ENCODE data around the gene SLC25A47.

DNA sequence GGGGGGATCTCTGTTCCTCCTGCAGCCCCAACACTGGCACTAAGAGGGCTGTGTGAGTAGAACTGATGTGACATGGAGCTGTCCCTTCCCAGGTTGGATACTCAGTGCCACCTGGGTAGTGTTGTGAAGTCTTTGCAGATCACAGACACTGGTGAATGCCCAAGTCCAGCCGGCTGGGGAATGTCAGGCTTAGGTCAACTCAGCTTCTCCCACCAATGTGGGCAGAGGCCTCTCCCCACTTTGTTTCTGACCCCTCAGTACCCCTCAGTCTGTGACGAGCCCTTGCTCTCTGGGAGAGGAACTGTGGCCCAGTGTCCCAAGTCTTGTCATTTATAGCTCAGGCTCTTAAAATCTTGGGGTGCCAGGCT is 28.2 kb upstream of the SLC25A47 start:
- TF ChIP-seq CTCF (IDR thresholded peaks at IDR 0.05) (no peak), POLR2A (IDR thresholded peaks at IDR 0.05) (no peak)
